ENCODE measurements around the gene BPIFB2.
"Not testable (repeated sequence)": the region's sequence is repeated elsewhere in the genome, so short reads cannot be mapped to it uniquely, and the experiment has no call there.

The BPIFB2 gene

DNA sequence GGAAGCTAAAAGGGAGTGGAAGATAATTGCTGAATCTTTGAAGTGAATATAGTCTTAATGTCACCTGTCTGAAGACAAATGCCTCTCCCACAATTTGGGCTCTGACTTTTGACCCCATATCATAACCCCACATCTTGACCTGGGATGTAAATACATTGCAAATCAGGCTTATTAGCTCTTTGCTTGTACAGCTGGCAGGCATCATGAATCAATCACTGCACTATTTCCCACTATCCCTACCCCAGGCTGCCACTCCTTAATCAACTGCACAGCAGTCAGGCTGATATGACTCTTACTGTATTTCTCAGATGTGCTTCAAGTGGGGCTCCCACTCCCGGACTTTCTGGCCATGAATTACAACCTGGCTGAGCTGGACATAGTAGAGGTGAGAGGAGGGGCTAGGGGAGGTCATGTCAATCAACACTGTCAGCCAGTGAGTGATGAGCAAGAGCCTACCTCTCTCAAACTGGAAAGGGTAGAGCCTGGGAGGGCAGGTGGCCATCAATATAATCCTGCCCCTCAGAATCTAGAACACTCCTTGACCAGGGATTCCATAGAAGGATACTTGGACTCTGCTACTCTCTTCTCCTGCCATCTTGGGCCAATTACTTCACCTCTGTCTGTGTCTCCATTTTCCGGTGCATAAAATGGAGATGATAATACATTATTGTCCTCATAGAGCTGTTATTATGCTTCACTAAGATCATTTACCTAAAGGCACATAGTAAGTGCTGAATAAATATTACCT lies 35.7 kb downstream of the BPIFB2 start:
- DNase-seq: no peak

DNA sequence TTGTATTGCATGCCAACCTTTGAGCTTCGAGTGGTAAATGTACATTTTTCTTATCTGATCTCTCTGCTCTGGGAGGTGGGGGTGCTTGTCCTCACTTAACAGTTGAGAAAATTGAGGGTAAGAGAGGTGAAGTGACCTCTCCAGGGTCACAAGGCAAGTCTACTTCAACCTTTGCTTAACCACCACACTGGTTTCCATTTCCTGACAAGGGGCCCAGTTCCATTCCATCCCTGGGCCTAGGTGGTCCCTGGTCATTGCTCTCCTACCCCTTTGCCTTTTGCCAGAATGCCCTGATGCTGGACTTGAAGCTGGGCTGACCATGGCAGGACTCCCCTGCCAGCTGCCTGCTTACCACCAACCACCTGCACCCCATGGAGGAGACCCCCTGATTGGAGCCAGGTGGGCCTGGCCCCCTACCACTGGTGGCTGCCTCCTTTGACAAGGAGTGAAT lies 36.3 kb downstream of the BPIFB2 start:
- DNase-seq: no peak

DNA sequence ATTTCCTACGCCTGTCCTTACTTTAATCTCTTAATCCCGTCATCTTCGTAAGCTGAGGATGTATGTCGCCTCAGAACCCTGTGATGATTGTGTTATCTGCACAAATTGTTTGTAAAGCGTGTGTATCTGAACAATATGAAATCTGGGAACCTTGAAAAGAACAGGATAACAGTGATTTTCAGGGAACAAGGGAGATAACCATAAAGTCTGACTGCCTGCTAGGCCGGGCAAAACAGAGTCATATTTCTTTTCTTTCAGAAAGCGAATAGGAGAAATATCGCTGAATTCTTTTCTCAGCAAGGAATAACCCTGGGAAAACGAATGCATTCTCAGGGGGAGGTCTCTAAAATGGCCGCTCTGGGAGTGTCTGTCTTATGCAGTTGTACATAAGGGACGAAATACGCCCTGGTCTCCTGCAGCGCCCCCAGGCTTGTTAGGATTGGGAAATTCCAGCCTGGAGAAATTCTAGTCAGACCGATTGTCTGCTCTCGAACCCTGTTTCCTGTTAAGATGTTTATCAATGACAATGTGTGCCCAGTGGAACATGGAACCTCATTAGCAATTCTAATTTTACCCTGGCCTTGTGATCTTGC lies 37.7 kb downstream of the BPIFB2 start:
- DNase-seq: not testable (repeated sequence)

DNA sequence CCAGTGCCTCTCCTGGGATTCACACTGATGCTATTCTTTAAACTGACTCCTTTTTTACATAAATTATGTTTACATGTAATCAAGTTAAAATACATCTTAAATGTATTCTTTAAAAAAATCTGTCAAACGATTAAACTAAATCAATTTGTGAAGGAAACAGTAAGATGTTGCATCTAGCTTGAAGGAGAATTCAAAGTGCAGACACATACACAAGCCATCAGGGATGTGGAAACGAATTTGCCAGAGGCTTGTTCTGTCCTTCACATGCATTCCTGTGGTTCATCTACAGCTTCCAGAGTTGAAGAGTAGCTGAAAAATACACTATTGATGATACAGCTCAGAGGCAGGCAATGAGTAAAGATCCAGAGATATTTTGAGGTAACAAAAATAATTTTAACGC lies 38.9 kb downstream of the BPIFB2 start:
- no peak for DNase-seq

DNA sequence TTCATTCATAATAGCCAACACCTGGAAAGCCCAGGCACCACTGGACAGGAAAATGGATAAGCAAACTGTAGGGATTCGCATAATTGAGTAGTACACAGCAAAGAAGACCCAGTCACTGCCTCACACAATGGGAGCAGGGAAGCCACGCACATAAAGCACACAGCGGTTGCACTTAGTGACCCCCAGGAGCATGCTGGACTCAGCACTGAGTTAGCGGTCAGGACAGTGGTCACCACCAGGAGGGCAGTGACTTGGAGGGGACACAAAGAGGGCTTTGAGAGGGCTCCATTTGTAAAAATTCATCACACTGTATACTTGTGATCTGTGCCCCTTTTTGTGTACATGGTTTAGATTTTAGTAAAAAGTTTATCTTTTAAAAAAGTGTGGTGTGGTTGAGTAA lies 43.8 kb downstream of the BPIFB2 start:
- DNase-seq: no peak

DNA sequence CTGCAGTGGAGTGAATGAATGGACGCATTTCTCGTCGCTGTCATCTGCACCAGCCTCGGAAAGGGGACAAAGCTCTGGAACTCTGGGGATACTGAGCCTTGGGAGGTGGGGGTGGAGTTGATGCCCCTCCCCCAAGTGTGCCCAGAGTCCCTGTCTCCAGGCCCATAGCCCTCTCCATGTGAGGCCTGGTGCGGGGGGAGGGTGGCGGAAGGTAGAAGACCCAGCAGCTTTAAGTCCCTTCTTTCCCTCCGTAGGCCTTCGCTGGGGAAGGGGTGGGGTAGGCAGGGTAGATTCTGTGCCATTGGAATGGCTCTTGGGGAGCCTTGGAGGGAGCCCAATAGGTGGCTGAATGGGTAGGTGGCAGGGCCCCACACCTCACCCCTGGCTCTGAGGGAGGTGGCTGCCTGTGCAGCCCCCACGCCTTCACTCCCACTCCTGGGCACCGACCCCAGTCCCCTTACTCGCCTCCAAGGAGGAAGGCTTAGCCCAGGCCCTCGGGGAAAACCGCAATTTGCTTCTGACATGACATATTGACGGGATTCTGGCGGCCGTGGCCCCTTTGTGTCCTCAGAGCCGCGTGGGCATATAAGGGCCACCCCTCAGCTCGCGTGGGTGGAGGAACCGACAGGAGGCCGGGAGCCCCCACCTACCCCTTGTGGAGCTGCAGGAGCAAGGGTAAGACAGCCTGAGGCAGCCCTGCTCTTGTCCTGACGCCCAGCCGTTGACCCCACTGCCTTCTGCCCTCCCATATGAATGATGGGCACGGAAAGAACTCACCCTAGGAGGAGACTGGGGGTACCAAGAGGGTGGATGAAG lies 46.0 kb downstream of the BPIFB2 start, which contains the start of gene BPIFB3:
Gene BPIFB3 (plus strand): TSS at position 613 of the 816 bp plus-strand sequence. CDS start 1,533 bp downstream, outside the sequence.
- DNase-seq: no peak

DNA sequence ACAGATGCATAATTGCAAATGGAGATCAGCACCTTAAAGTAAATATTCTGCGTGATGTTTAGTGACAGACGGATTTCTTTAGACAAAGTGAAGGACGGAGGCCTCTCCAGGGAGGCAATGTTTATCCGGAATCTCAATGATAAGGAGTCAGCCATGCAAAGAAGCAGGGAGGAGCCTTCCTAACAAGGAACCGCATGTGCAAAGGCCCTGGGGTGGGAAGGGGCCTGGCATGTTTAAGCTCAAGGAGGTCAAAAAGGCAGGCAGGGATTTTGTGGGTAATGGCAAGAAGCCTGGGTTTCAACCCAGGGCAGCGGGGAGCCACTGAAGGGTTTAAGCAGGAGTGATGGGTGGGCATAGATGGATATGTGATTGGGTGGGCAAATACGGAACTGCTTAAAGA lies 46.9 kb downstream of the BPIFB2 start:
- DNase-seq: no peak

DNA sequence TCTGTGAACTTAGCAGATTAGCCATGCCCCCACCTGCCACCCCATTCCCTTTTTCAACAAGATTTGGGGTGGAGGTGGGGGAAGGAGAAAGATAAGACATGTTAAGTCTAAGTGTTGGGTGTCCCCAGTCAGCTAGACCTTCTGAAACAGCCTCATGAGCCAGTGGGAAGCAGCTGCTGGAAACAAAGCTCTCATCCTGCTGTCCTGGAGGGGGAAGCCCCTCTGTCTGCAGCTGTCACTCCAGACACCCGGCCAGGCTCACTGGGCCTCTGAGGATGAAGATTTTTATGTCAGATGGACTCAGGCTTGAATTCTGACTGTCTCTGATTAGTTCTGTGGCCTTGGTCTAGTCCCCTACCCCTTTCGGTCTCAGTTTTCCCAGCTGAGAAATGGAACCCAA lies 47.3 kb downstream of the BPIFB2 start:
- no peak for DNase-seq

DNA sequence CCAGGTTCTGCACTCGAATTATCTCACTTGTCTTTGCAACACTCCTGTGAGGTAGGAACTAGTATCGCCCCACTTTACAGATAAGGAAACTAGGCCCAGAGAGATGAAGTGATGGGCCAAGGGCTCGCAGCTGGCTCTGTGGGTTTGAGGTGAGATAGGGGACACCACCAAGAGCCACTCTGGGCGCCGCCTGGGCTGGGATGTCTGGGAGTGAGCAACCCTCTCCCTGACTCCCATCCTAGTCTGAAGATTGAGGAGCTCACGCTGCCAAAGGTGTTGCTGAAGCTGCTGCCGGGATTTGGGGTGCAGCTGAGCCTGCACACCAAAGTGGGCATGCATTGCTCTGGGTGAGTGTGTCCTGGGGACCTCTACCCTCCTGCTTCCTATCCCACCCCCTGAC lies 51.6 kb downstream of the BPIFB2 start:
- DNase-seq: no peak

DNA sequence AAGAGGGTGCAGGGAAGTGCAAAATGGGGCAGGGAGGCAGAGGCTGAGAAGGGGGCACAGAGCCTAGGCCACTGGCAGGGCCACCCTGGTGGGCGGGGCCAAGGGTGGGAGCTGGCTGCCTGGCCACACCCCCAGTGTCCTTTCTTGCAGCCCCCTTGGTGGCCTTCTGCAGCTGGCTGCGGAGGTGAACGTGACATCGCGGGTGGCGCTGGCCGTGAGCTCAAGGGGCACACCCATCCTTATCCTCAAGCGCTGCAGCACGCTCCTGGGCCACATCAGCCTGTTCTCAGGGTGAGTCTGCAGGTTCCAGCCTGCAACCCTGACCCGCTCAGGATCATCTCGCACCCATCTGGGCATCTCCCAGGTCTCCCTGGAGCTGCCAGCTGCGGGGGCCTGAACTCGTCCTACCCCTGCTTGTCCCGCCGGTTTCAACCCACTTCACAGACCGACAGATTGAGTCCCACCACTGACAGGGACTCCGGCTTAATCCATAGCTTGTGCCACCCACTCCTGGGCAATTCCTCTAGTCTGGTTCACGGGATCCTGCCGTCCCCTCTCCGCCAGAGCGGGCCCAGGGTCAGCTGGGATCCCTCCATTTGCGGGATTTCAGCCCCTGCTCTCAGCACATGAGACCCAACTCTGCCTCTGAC lies 52.4 kb downstream of the BPIFB2 start:
- DNase-seq: no peak

DNA sequence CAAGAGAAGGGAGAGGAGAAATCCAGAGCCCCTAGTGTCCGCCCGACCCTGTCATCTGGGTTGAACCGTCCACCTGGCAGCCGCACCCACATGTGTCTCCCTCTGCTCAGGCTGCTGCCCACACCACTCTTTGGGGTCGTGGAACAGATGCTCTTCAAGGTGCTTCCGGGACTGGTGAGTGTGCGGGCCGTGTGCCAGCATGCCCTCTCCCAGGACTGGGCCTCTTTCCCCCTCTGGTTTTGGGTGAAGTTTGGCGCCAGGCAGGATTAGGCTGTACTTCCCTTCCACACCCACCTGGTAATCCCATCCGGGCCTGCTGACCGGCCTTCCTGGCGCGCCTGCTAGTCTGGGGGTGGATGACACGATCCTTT lies 54.1 kb downstream of the BPIFB2 start:
- no peak for DNase-seq

DNA sequence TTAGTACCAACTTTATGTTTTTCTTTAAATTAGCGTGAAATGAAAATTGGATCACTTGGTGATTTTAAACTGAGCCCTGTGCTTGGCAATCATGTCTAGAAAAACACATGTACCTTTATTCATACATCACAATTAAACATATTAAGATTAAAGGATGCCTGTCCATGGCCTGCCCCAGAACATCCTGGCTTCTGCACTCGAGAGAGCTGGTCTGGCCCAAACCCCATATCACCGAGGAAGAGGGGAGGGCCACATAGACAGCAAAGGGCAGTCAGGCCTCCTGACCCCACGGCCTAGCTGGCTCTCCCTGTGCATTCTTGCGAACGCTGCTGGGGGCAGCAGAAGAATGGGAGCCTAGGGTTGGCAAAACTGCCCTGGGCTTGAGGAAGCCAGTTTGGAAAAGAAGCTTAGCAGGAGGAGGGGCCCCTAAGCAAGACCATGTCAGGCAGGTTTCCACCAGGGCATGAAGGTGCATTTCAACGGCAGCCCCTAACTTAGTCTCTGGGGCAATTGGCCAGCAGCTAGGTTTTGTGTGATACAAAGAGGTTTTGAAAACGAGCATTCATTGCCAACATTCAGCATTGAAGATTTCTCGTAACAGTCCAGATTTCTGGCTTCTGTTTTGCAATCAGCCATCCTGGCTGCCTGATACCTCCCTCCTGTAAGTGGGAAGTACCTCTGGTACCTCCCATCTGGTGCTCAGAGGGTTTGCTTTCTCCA lies 54.8 kb downstream of the BPIFB2 start:
- DNase-seq: no peak

DNA sequence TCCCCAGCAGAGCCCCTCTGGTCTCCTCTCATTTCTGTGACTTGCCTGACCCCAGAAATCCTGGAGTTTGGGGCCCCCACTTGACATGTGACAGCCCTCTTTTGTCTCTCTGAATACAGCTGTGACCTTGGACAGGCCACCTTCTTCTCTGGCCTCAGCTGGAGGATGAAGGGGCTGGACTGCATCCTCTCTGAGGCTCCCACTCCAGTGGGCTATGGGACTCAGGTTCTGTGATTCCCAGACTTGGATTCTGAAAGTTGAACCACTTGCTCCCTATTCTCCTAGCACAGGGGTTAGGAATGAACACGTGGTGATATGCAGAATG lies 55.3 kb downstream of the BPIFB2 start:
- no peak for DNase-seq

DNA sequence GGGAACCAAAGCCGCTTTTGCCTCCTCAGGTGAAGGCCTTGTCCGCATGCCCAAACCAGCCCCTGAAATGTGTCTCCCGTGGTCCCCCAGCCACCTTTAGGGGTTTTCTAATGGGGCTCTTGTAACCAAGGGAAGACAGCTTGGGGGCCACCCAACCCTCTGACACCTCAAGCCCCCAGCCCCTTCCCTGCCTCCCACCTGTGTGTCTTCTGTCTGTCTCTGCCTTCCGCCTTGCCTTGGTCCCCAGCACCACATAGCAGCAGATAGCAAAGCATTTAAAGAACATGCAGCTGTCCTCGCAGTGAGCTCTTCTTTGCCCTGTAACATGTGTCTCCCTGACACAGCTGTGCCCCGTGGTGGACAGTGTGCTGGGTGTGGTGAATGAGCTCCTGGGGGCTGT lies 55.8 kb downstream of the BPIFB2 start:
- no peak for DNase-seq

DNA sequence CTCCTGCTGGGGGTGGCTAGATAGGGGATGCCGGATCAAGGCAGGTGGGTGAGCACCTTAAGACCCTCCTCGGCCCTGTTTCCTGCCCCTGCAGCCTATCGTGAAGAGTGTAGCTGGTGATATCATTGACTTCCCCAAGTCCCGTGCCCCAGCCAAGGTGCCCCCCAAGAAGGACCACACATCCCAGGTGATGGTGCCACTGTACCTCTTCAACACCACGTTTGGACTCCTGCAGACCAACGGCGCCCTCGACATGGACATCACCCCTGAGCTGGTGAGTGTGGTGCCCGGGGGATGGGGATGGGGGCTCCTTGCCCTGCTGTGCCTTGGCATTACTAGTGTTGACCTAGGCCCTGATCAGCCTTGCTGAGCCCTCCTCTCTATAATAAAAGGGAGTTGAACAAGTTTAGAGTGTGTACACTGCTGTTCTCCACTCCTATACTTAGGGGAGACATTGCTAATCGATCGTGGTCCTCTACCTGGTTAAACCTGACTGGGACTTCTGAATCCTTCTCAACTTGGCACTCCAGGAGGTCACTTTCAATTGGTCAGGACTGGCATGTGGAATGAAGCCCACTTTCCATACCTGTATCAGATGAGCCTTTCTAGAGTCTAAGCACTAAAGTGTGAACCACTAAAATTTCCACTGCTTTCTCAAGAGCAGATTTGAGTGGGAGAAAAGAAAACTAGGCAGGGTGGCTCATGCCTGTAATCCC lies 57.2 kb downstream of the BPIFB2 start:
- no peak for DNase-seq

DNA sequence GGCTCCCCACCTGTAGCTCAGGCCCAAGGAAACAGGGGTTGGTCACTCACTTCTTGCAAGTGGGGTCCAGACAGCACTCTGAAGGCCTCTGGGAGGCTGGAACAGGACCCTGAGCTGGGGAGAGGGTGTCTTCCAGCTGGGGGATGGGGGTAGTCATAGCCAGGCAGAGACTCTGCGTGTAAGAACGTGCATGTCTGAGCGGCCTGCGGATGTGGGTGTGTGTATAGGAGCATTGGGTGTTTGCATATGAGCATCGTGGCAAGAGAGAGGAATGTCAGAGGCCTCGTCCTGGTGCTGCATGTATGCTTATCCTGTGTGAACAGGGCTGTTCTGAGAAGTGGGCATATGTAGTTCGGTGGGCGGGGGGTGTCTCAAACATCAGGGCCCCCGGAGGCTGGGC lies 58.3 kb downstream of the BPIFB2 start:
- DNase-seq: no peak

DNA sequence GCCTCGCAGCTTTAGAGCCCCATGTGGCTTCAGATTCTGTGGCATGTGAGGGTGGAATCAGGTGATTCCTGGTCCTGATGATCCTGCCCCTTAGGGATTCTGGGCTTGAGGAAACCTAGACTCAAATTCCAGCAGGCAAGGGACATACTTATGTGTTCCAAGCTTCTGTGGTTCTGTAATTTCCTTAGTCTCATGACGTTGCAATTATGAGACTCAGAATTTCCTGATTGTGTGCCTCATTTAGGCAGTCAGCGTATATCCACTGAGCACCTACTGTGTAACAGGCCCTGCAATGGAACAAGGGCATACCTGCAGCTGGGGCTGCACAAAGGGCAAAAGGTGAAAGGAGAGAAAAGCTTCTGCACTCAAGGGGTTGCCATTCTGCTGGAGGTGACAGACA lies 60.3 kb downstream of the BPIFB2 start:
- no peak for DNase-seq

DNA sequence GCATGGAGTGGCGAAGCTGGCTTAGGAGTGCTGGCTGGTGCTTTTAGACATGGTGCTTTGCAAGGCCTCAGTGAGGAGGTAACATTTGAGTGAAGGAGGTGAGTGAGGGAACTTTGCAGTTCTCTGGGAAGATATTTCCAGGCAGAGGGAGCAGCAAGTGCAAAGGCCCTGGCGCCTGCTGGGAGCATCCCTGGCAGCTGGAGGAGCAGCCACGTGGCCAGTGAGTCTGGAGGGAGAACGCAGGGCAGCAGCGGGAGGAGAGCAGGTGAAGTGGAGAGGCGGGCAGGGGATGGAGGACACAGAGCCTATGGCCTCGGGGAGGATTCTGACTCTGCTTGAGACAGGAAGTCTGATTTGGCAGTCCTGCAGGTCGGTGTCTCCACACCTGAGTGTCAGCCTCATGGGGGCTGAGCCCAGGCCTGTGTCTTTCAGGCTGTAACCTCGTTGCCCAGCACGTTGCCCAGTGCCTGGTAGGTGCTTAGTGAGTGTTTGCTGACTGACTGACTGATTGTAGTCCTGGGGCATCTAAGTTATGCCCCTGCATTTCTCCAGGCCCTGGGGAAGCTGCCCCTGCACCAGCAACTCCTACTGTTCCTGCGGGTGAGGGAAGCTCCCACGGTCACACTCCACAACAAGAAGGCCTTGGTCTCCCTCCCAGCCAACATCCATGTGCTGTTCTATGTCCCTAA lies 60.9 kb downstream of the BPIFB2 start:
- no peak for DNase-seq

DNA sequence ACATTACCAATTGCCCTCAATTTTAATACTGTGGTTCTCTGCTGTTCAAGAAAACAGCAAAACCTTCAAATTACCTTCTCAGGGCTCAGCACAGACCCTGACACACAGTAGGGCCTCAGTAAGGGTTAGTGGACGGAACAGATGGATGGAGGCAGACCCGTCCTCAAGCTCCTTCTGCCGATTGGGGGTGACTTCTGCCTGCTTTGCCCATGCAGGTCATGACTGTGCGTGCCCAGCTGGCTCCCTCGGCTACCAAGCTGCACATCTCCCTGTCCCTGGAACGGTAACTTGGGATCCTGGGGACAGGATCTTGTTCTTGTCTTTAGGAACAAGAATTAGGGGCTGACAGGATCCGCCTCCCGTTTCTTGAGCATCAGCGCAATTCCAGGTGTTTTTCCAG lies 62.2 kb downstream of the BPIFB2 start:
- no peak for DNase-seq

DNA sequence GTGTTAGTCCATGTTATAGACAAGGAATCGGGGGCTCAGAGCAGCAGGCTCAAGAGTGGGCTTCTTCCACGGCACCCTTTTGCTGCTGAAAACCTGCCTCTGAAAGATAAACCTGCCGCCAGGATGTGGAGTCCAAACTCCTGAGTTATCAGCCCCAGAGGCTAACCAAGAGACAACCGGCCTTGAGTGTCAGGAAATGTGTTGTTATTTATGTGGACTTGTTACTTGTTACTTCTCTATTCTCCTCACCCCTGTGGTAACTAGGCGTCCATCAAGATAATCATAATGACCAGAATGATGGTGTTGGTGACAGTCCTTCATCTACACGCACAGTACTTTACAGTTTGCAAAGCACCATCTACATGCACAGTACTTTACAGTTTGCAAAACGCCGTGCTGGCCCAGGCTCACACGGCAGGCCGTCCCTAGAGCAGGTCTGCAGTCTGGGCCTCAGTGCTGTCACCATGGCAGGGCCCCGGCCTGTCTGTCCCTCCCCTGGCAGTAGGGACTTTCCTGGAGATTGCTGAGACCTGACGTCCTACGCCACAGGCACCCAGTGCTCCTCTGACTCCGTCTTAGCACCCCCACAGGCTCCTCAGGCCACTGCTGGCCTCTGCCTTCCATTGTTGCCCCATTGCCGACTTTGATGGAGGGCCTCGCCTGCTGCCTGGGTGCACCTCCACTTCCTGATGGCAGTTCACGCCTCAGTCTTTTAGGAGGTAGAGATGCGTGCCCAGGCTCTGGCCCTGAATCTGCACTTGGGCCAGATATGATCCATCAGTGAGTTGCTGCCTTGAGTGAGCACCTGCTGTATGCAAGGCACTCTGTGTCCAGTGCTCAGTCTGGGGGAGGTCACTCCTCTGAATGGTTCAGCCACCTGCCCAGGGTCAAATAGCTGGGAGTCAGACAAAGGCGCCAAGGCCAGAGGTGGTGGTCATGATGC lies 62.9 kb downstream of the BPIFB2 start:
- no peak for DNase-seq

Measured in AML-193 (cell line).